Left cardiac atrium (tissue), 4 donors: ENCODE results near the gene P2RY11. TPM values are rescaled to one million over a fixed set of nuclear protein-coding genes. Genes with fewer than 3 reads are reported as not detected.

Experiments used
- ATAC-seq, 2 donors: fragments of 200-7000 bp; cut with Tn5 transposase; one replicate each; pipeline ENCODE4 v1.9.1; 2020; ENCODE audit warnings: mild to moderate bottlenecking in 2 of 2, moderate library complexity in 2 of 2
- DNase-seq: peaks from one replicate; pipeline ENCODE4 v3.0.0-alpha.2; 2020
- intact Hi-C, 2 donors: fragments of 100-400 bp; cut with DNase I; formaldehyde crosslinking; loops; one replicate each; pipeline versions ENCODE4 v1.14.1 to v1.15.1; 2022 to 2023
- total RNA-seq, 2 donors: library from RNA; stranded (reverse); fragmentation: NEBNext Ultra II Directional; extraction: Animal tissue kit (Norgen Biotek cat#: 25700); gene quantifications; one replicate each; pipeline ENCODE4 v1.2.1, GENCODE V29; 2021
- donor health status: DM: no; HTN: yes; CAD: no.
- donor health status: DM: no; HTN: yes; CAD: no; lungs with severe emphysema.
- donor health status: DM: yes; HTN: yes; CAD: no.
- donor health status: Dilated cardiomyopathy.

P2RY11 gene
- total RNA-seq, 2 donors from 2014 or later: 3.8 to 13.2 TPM

DNA sequence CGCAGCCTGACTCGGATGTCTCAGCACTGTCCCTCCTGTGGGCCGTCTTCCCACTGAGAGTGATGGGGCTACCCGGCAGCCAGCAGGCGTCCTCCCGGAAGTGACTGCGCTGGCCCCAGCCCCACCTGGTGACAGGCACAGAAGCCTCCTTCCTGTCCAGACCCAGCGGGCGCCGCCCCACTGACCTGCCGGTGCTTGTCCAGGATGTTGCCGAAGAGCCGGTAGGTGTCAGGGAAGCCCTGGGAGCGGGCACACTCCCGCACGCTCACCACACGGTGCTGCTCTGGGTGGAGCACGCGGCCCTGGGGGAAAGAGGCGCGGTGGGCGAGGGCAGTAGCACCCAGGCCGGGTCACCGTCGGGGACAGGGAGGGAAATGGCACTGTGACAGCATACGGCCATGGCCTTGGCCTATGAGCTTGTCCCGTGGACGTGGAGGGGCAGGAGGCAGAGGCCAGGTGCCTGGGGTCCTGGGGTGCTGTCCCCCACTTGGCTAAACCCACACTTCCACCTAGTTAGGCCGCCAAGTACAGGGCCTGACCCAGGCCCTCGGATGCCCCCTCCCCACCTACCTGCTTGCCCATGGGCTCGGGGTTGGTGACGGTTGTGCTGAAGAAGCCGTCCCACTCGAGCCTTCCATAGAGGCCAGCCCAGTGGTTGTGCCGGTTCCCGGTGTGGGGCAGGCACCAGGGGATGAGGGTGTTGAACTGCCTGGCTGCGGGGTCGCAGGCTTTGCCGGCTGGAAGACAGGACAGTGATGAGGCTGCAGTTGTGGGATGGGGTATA is 24.2 kb downstream of the P2RY11 start:
- DNase-seq: no peak
- ATAC-seq: no peak
- intact Hi-C loops: no loop called here

DNA sequence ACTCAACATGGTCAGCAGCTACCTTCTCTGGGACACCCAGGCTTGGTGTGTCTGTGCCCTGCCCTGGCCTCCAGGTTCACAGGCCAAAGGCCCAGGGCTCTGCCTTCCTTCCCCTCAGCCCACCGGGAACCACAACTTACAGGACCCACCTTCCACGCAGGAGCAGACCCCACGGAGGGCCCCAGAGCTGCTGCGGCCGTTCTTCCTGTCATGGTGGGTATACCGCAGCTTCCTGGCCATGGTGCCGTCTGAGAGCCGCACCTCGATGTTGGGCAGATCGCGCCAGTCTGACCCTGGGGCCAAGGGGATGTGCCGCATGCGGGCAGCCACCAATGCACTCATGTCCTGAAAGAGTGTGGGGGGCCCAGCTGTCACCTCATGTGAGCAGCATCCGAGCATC is 25.4 kb downstream of the P2RY11 start:
- DNase-seq: no peak
- intact Hi-C loops: no loop called here
- no peak for ATAC-seq

DNA sequence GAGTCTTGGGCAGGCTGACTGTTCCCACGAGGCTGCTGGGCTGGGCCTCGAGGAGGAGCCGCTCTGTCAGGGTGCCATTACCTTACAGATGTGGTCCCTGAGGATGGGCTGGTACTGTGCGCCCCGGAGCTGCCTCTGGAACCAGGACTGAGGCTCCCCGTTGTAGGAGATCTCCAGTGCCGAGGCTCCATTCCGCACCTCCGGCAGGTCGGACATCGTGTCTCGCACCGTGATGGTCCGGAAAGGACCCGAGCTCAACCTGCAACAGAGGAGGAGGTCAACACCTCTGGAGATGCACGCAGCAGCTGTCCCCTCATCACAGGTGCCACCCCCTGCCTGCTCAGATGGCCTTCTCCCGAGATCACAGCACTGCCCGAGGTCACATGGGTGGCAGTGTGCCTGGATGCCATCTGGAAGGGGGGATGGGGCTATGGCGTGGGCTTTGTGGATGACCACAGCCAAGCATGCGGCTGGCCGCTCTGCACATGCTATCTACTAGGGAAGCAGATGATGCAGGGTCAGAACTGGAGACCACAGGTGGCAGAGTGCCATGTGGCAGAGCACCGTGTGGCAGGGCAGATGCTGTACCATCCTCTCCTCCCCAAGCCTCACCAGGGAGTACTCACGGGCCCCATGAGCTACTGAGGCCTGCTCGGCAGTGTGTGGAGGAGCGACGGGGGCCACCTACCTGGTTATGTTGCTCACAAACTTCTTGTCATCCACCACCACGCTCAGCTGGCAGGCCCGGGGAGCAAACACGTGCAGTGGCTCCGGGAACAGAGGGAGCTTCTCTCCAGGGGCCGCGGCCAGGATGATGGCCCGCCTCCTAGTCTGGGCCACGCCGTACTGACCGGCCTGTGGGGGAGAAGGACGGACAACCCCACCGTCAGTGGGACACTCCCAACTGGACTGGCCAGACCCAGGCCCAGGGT is 26.5 kb downstream of the P2RY11 start:
- intact Hi-C loops: no loop called here
- DNase-seq: no peak
- no peak for ATAC-seq

DNA sequence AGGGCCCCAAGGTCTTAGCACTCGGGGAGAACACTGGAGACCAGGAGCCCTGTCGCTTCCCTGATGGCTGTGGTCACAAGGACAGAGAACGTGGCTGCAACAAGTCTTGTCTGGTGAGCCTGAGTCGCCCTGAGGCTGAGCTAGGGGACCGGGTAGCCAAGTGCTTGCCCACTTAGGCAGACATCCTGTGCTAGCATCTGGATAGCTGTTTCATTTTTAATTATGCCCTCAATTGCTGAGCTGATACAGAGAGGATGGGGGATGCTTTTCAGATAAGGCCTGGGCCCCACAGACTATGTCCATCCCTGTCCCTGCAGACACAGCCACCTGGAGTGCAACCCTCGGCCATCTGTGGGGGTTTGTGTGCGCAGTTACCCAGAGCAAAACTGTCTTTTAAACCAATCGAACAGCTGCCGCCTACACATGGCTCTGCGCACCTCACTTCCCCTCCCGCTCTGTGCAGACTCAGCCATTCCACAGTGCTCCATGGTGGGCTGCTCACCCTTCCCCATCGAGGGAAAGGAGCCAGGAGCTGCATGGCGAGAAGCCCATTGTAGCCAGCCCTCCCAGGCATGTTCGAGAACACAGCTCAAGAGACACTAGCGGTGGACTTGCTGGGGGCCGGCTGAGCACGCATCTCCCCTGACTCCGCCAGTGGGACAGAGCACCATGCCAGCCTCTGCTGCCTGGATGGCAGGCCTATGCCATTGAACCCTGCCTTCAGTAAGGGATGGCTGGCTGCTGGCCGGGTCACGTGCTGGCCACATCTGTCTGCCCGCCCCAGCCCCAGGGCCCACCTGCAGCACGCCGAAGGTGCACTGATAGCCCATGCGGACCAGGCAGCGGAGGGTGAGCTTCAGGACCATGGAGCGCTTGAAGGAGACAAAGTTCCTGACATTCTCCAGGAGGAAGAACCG is 27.6 kb downstream of the P2RY11 start:
- DNase-seq (no peak), ATAC-seq (no peak)
- intact Hi-C loops: no loop called here

DNA sequence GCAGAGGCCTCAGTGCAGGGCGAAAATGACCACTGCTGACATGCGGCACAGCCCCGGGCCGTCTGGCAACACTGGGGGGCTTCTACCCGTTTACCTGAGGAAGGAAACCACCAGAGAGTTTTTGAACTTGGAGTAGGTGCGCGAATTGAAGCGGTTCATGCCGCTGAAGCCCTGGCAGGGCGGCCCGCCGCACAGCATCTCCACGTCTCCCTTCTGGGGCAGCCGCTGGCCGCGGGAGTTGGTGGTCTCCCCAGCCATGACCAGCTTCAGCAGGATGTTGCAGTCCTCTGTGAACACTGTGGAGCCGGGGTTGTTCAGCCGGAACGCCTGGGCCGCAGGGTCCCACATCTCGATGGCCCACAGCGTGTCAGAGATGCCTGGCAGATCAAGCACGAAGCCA is 28.5 kb downstream of the P2RY11 start:
- DNase-seq: no peak
- intact Hi-C loops: no loop called here
- ATAC-seq: no peak

DNA sequence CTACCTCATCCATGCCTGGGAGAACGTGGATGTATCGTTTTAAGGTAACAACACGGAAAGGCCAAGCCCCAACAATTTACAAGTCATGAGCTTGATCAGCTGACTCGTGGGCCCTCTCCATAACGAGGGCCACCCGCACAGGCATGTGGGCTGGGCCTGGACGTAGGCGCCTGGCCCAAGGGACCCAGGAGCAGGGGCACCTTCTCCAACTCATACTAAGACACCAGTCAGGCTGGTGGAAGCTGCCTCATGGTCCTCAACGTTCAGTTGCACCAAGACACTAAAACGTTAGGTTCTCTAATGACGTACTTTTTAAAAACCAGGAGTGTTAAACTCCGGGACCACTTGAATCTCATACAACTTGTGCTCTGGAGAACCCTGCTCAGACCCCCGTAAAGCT is 30.0 kb downstream of the P2RY11 start:
- no peak for DNase-seq
- ATAC-seq: no peak
- intact Hi-C loops: no loop called here

DNA sequence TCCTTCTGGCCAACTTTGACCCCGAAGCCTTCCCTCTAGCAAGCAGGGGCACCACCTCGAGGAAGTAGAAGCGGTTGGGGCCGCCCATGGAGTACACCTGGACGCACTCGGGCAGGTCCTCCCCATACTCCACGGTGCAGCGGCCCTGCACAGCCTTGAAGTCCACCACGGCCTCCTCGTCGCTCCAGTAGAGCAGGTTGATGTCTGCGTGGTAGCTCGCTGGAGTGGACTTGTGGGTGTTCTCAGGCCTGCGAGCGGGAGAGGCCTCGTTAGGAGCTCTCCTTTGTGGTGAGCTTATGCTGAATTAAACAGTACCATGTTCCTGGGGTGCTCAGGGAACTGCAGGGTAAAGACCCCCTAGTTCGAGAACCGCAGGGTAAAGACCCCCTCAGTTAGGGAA is 30.5 kb downstream of the P2RY11 start:
- intact Hi-C loops: no loop called here
- DNase-seq: no peak
- no peak for ATAC-seq

DNA sequence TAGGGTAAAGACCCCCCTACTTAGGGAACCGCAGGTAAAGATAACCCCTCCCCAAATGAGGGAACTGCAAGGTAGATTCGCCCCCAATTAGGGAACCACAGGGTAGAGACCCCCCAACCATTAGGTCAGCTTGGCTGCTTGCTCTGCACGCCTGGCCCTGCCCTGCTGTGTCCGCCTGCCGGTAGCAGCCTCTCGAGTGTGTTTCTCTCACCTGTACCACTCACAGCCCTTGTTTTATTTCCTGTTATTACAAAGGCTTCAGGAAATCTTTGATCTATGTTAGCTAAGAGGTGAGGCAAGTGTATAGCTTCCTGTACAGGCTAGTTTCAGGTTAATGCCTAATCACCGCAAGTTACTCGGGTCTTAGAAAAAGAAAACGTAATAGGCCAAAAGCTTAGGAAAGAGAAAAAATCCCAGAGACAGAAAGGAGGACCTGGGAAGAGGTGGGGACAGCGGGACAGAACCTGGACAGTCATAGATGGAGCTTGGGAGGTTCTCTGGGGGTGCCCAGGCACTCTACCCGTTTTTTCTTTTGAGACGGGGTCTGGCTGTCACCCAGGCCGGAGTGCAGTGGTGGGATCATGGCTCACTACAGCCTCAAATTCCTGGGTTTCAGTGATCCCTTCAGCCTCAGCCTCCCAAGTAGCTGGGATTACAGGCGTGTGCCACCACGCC is 31.3 kb downstream of the P2RY11 start:
- intact Hi-C loops: no loop called here
- DNase-seq: no peak

DNA sequence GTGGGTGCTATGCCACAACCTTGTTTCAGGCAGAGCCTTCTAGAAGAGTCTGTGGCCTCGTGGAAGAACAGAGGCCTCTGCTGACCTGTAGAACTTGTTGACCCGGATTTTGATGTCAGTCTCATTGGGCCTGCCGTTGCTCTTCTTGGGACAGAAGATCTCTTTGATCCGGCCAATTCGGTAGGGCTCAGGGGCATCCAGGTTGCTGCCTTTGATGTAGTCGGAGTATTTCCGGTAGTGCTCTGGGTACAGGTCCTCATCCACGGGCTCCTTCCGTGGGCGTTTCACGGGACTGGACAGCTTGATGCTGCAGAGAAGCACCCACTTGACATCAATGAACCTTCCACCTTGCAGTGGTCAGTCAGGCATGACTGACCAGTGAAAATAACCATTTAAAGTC is 32.2 kb downstream of the P2RY11 start:
- no peak for DNase-seq
- intact Hi-C loops: no loop called here
- no peak for ATAC-seq

More for the DNA sequence above, 31.3 kb downstream of the P2RY11 start:
- ATAC-seq: peak in 1 of 2 donors; percentile 53

DNA sequence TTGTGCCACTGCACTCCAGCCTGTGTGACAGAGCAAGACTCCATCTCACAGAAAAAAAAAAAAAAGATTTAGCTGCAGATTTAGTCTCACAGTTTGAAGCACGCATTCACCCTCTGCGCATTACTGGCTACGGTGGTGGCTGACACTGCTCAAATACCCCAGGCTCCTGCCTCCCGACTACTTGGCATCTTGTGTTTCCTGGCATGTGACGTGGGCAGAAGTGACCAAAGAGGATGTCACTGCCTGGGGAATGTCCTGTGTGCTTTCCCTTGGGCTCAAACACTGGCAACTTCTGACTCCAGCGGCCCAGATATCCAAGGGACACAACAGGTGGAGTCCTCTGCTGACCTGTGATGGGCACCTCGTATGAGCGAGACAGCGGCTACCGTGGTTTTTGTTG is 32.9 kb downstream of the P2RY11 start:
- DNase-seq (no peak), ATAC-seq (no peak)
- intact Hi-C loops: no loop called here

DNA sequence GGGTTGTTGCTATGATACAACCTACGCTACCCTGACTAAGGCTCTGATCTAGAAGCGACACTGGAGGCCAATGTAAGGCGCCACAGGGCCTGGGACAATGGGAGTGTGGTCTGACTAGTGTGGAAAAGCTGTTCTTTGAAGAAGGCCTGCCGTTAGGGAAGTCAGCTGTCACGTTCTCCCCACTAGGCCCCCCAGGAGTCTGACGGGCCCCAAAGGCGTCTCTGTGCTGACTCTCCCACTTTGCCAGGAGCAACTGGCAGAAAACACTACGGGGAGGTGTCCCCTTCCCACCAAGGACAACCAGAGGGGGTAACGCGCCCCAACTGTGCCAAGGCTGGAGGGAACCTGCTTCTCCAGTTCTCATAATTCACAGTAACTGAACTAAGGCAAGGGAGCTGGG is 33.5 kb downstream of the P2RY11 start:
- intact Hi-C loops: no loop called here
- no peak for DNase-seq
- no peak for ATAC-seq

DNA sequence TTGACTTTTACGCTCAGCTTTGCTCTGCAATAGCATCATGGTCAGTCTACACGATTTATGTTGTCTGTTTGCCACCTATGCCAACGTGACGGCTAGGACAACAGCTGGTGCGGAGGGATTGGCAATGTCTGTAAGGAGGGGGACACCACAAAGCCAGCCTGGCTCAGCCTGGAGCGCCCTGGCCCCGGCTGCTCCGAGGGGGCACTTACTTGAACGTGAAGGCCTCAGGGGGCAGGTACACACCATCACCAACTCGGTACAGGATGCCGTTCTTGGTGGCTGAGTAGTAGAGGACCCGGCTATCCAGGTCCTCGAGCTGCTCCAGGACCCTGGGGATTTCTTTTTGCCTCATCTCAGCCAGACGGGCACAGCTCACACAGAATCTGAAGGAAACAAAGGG is 34.6 kb downstream of the P2RY11 start:
- no peak for DNase-seq
- ATAC-seq: no peak
- intact Hi-C loops: no loop called here

DNA sequence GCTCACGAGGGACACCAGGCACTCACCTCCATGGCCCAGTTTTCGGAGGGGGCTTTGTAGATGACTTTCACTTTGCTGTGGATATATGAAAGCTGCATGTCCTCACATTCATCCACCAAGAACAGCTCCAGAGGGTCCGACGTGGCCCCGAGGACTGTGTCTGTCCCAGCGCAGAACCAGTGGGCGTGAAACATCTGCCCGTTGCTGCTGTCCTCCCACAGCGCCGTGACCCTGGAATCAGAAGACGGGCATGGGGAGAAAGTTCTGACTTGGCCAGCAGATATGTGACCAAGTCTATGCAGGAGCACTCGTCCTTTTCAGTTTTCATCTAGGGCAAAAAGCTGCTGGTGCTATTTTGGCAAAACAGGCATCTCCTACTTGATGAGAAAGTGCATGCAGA is 37.9 kb downstream of the P2RY11 start:
- ATAC-seq (no peak), DNase-seq (no peak)
- intact Hi-C loops: no loop called here

DNA sequence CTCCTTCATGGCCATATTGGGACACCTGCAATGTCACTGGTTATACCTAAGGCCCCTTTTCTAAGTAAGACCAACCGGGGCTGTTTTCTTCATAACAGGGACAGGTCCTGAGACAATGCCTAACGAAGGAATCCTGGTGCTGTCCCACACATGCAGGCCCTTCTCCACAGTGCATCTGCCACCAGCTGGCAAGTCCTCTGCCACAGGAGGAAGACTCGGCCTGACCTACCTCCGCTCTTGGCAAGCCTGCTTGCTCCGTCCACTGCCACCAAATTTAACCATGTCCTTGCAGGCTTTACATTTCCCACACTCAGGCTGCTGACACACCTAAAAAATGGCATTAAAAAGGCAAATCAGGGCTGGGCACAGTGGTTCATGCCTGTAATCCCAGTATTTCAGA is 40.0 kb downstream of the P2RY11 start:
- DNase-seq (no peak), ATAC-seq (no peak)
- intact Hi-C loops: no loop called here

DNA sequence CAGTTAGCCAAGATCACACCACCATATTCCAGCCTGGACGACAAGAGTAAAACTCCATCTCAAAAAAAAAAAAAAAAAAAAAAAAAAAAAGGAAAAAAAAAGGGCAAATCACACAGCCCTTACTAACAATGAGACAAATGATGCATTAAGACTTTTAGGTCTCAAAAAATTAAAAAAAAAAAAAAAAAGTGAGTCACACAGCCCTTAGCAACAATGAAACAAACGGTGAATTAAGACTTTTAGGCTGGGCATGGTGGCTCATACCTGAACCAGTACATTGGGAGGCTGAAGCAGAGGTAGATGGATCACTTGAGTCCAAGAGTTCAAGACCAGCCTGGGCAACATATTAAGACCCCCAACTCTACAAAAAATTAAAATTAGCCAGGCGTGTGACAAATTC is 40.6 kb downstream of the P2RY11 start:
- DNase-seq (no peak), ATAC-seq (no peak)
- intact Hi-C loops: no loop called here

DNA sequence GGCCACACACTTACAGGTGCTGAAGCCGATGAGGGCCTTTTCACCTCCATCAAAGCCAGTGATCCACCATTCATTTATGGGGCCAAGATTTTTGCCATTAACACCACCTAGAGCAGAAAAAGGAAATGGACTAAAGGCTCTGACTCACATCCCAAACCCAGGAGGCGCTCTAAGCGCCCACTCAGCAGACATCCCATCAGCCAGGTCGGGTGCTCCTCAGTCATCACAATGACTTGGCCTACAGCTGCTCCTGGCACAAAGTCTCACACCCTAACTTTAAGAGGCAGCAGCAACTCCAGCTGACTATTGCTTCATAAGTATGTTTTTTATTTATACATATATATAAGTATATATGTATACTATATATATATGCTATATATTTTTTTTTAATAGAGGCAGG is 44.3 kb downstream of the P2RY11 start:
- DNase-seq: no peak

DNA sequence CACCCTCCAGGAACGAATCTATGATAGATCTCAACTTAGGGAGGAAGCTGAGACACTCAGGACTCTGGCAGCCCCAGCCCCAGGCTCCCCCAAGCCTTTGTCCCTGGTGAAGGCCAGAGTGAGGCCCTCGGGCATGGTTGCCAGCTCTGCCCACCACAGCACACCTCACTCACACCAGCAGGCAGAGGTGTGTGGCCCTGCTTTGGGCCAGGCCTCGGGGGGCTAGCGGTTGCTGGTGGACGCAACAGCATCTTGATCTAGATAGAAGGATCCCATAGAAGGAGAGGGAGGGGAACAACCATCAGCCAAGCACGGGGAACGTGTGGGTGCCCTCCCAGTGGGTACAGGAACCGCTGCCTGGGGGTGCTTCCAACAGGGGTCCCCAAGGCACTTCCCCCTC is 46.6 kb downstream of the P2RY11 start:
- DNase-seq: no peak
- no peak for ATAC-seq
- intact Hi-C loops: no loop called here

More for the DNA sequence above, 44.3 kb downstream of the P2RY11 start:
- ATAC-seq: no peak
- intact Hi-C loops: no loop called here

DNA sequence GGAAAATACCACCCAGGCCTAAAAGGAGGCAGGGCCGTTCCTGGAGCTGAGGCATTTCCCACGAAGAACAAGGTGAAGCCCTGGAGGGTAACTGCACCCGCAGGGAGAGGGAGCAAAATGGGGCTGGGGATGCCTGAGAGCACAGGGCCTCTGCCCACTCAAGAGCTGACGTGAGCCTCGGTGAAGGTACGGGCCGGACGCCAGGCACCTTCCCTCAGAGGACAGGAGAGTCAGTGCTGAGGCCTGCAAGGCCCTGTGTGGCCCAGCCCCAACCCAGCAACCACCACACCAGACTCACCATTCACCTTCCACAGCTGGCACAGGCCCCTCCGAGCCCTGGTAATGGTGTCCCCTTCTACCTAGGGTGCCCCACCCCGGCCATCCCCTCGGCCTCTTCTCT is 47.0 kb downstream of the P2RY11 start:
- ATAC-seq (no peak), DNase-seq (no peak)
- intact Hi-C loops: no loop called here

DNA sequence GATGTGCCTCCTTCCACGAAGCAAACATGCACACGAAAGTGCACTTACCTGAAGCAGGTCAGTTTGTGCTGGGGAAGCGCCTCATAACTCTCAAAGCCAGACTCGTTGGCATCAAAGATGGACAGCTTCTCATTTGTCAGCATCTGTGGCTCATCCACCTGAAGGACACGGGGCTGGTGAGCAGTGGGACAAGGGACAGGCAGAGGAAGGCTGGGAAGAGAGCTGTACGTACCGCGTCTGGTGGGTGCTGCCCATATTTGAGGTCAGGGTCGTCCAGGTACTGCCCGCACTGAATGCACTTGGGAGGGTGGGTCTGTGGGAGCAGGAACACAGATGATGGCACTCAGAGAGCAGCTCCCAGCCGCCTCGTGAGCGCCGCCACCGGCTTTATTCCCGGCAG is 48.1 kb downstream of the P2RY11 start:
- DNase-seq: no peak
- intact Hi-C loops: no loop called here
- no peak for ATAC-seq
